ENCODE results near the gene TSC2.
"Not testable (repeated sequence)": the region's sequence is repeated elsewhere in the genome, so short reads cannot be mapped to it uniquely, and the experiment has no call there.

Gene TSC2

DNA sequence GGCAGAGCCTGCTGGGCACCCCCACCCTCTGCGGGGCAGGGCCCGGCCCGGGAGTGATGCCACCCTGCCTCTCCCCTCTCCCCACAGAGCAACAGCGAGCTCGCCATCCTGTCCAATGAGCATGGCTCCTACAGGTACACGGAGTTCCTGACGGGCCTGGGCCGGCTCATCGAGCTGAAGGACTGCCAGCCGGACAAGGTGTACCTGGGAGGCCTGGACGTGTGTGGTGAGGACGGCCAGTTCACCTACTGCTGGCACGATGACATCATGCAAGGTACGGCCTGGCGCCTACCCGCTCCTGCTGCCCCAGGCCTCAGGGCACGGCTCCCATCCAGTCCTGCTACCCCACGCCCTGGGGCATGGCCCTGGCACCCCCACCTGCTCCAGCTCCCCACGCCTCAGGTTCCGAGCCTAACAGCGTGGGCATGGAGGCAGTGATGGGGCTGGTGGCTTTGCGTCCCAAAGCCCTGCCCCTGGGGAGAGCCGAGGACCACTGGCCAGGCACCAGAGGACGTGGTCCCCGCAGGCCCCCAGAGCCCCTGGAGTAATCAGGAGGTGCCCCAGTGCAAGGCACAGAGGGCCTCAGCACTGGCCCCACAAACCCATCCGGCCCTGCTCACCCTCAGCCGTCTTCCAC is 38.4 kb downstream of the TSC2 start:
- DNase-seq (ENCODE audit: low spot score): no peak

DNA sequence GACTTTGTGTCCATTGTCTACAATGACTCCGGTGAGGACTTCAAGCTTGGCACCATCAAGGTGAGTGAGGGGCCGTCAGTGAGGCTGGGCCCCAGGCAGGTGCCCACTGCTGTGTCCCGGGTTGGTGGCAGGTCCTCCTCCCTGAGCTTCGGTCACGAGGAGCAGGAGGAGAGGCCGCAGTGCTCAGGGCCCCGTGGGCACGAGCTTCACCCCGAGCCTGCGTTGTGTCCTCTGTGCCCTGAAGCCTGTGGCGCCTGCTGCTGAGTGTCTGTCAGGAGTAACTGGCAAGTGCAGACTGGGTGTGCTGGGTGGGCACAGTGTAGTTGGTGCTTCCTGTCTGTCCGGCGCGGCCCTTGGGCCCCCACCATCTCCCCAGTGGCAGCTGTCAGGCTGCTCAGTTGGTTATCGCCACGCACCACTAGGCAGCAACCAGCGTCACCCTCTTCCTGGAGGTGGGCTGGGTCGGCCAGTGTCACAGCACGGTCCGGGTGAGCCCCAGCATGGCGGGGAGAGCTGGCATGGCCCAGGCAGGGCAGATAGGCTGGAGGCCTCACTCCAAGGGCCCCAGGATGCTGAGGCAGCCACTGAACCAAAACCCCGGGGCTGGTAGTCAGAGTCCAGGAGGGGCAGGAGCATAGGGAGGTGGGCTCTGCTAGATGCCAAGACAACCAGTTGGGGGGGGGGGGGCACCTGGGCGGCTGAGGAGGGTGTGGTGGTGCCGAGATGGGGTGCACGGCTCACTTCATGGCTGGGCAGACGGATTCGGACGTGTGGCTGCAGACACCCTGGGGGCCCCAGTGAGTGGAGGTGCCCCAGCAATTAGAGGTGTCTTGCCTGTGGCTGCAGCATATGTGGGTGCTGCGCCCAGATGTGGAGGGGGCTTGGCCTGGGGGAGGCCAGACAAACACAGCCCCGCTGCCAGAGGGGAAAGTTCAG is 39.3 kb downstream of the TSC2 start:
- no peak for DNase-seq (ENCODE audit: low spot score)

DNA sequence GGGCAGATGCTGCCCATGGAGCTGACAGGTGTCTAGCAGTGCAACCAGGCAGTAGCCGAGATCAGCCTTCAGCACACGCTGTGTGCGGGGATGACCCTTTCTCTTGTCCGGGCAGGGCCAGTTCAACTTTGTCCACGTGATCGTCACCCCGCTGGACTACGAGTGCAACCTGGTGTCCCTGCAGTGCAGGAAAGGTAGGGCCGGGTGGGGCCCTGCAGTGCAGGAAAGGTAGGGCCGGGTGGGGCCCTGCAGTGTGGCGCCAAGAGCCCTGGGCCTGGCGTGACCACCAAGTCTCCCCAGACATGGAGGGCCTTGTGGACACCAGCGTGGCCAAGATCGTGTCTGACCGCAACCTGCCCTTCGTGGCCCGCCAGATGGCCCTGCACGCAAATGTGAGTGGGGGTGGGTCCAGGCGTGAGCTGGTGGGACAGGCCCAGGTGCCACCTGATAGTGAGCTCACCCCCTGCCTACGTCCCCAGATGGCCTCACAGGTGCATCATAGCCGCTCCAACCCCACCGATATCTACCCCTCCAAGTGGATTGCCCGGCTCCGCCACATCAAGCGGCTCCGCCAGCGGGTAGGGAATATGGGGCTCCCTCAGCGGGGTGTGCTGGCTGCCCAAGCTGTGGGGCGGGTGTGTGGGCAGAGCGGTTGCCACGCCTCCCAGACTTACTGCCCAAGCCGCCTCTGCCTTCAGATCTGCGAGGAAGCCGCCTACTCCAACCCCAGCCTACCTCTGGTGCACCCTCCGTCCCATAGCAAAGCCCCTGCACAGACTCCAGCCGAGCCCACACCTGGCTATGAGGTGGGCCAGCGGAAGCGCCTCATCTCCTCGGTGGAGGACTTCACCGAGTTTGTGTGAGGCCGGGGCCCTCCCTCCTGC is 40.2 kb downstream of the TSC2 start:
- no peak for DNase-seq (ENCODE audit: low spot score)

DNA sequence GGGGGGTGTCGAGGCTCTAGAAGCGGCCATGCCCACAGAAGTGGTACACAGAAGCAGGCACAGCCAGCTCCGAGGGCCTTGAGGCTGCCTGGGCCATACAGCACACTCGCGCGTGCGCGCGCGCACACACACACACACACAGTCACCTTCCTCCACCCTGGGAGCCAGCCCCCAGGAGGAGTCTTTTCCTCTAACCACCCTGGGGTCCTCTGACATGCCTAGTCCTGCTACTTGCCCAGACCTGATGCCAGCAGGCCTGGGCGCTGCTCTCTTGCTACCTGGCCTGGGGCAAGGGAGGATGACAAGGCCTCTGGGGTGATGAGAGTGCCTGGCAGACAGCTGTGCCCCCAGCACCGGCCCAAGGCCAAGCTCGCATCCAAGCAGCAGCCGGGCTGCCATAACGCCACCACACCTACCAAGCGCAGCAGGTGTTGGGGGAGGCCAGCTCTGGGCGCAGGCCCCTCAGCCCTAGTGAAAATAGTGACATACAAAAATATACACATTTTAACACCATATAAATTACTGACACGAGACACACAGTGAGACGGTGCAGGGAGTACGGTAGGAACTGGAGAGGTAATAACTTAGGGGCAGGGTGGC is 41.1 kb downstream of the TSC2 start:
- no peak for DNase-seq (ENCODE audit: low spot score)

DNA sequence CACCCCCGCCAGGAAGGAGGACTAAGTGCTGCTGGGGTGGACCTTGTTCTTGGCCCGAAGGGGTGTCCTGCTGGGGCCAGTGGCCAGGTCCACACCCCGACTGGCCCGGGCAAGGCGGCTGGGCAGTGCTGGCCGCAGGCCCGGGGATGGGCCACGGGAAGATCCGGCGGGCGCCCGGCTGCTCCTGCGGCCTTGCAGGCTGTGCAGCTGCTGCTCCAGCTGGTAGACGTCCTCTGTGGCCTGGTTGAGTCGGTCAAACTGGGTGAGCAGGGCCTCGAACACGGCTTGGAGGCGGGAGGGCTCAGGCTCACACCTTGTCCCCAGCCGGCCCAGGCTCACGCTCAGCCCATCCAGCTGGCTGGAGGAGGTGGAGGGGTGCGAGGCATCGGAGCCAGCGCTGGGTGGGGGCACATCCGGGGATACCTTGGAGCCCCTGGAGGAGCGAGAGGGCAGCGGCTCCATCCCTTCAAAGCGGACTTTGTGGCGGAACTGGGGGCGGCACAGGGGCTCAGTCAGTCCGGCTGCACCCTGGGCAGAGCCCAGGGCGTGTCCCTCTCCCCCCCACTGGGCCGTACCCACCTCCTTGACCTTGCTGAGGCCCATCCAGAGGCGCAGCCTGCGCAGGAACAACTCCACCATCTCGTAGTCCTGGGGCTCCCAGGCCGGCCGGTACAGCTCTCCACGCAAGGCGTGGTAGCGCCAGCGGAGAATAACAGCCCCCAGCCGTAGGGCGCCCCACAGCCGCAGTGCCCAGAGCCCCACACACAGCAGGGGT is 42.1 kb downstream of the TSC2 start:
- no peak for DNase-seq (ENCODE audit: low spot score)

DNA sequence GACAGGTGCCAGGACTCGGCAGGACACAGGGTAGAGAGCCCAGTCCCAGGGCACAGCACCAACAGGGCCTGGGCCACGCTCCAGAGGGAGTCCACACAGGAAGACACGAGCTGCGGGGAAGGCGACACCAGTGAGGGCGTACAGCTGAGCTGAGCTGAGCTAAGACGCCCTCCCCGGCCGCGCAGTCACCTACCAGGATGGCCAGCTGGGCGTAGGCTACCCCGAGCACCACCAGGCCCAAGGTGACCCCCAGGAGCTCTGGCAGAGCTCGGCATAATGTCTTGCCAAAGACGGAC is 42.6 kb downstream of the TSC2 start:
- DNase-seq (ENCODE audit: low spot score): no peak

DNA sequence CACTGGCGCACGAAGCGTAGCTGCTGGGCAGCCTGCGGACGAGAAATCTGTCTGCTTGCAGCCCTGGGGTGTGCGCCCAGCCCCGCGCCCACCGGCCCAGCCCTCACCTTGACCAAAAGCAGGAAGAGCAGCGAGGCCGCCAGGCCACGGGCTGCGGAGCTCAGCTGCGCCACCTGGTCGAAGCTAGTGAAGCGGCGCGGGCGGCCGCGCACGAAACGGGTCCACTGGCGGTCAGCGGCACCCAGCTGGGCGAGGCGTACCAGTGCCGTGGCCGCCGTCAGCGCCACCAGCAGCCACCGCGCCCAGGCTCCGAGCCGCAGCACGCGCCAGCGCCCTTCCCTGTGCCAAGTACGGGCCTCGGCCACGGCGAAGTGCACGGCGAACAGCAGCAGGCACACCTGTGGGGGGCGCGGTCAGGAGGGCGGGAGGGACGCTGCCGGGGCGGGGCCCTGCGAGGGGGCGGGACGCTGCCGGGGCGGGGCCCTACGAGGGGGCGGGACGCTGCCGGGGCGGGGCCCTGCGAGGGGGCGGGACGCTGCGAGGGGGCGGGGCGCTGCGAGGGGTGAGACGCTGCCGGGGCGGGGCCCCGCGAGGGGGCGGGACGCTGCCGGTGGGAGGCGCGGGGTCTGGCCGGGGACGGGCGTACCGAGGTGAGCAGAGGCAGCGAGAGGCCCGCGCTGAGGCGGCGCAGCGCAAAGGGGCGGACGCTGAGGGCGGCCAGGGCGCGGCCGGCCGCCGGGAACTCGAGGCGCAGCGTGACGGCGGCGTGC is 43.2 kb downstream of the TSC2 start:
- DNase-seq (ENCODE audit: low spot score): peak; percentile 100

DNA sequence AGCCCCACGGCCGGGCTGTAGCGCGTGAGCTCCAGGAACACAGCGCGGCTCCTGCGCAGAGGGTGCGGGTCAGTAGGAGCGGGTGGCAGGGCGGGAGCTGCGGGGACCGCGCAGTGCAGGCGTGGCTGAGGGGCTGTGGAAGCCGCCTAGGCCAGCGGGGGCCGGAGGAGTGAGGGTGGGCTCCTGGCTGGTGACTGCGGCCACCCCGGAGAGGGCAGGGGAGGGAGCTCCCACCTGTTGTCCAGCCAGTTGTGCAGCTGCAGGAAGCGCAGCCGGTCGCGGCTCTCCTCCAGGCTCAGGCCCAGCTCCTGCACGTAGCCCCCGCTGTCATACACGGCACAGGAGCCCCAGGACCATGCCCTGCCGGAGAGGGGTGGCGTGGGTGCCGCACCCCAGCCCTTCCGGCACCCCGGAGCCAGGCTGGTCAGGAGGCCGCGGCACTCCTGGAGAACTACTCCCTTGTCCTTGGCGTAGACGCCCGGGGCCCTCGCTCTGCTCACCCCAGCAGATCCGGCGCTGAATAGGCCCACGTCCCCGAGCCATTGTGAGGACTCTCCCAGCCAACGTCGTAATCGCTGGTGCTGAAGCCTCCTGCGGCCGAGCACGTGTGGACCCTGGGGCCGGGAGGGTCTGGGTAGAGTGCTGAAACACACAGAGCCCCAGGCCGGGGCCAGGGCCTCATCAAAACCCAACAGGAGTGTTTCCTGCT is 43.9 kb downstream of the TSC2 start:
- no peak for DNase-seq (ENCODE audit: low spot score)

DNA sequence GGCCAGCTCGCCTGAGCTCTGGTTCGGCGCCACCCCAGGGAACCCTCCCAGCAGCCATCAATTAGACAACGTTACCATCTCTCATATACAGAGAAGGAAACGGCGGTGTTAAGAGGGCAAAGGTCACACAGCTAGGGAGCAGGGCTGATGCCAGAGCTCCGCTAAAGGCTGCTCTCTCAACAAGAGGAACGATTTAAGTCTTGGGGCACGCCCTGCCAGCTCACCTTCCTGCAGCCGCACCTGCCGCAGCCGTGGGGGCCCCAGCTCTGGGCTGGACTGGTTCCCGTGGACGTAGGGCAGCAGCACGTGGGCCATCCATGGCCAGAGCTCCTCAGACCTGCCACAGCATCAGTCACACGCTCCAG is 44.5 kb downstream of the TSC2 start:
- DNase-seq (ENCODE audit: low spot score): no peak

DNA sequence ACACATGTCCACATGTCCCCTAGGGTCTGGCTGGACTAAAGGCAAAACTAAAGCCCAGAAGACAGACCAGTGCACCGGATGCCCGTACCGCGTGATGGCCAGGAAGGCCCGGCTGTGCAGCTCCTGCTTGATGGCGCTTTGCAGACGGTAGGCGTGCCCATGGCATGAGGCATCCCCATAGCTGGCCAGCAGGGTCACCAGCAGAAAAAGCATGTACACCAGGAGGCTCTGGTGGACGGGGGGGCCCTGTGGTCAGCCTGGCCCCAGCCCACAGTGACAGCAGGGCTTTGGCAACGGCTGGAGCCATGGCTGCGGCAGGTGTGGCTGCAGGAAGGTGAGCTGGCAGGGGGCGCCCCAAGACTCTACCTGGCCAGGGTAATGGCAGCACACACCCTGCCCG is 45.1 kb downstream of the TSC2 start:
- no peak for DNase-seq (ENCODE audit: low spot score)

DNA sequence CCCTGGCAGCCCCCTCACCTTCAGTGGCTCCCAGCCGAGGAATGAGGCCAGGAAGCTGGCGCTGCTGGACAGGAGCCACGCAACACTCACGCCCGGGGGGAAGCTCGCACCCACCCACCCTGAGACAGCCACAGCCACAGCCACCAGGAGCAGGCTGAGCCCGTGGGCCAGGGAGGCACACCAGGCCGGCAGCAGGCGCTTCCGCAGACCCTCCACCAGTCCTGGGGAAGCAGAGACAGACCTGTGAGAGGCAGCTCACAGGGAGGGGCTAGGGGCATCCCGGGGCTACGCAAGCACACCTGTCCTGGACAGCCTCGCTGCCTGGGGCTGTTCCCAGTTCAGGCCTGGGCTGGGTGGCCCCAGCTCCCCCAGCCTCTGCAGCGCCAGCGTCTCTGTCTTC is 46.0 kb downstream of the TSC2 start:
- no peak for DNase-seq (ENCODE audit: low spot score)

DNA sequence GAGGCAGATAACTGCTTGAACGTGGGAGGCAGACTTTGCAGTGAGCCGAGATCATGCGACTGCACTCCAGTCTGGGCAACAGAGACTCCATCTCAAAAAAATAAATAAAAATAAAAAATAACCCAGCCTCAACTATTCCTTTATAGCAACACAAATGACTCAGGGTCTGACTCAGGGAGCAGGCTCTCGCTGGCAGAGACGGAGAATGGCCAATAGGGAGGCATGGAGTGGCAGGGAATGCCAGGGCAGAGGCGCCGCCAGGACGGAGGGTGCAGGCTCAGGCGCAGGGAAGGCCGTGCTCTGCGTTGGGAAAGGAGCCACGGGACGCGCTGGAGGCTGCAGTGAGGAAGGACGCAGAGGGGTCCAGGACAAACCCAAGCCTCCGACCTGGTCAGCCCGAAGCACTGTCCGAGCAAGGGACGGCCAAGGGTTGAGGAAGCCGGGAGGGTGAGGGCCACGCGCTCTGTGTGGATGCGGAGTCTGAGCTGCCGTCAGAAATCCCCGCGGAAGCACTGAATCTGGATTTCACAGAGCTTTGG is 47.6 kb downstream of the TSC2 start:
- DNase-seq (ENCODE audit: low spot score): no peak

DNA sequence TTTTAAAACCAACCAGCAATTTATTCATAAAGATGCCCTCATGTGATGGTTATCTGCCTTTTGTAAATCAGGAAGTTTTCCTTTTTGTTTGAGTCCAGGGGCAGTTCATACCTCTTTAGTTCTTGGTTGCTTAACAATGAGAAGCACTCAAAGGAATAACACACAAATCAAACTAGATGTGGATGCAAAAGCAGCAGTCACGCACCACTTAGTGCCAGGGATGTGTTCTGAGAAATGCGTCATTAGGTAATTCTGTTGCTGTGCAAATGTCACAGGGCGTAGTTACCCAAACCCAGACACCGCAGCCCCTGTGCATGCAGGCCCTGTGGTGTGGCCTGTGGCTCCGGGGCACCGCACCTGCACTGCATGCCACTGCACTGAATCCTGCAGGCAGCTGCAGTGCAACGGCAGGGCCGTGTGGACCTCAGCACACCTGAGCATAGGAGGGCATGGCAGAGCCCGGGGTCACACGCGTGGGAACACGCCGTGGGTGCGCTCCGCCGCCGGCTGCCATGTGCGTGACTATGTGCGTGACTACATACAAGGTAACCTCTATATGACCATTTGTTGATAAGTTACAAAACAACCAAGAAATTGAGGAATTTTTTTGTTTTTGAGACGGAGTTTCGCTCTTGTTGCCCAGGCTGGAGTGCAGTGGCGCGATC is 48.3 kb downstream of the TSC2 start:
- no peak for DNase-seq (ENCODE audit: low spot score)

DNA sequence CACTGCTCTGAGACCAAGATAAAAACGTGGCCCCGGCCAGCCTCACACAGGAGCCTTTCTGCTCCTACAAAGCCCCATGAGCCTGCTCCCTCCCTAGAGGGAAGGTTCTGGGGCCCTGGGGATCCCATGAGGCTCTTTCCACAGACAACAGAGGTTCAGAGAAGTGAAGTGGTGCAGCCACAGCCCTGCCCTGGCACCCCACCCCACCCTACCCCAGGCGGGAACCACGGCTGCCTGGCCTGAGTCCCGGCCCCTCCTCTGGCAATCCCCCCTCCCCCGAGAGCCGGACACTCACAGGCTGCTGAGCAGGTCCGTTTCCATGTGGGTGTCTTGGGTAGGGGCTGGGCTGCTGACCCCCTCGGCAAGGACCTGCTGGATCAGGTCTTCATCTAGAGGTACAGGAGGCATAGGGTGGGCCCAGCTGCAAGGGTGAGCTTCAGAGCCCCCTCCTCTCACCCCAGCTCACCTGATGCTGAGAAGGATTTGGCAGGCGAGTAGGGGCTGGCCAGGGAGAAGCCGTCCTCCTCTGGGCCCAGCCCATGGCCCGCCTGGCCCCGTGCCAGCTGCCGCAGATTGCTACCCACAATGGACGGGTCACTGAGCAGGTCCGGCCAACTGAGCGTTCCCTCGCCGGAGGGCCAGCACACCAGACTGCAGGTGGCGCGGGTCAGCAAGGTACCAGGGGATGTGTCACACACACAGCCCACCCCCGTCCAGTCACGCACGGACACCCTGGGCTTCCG is 49.2 kb downstream of the TSC2 start:
- no peak for DNase-seq (ENCODE audit: low spot score)

DNA sequence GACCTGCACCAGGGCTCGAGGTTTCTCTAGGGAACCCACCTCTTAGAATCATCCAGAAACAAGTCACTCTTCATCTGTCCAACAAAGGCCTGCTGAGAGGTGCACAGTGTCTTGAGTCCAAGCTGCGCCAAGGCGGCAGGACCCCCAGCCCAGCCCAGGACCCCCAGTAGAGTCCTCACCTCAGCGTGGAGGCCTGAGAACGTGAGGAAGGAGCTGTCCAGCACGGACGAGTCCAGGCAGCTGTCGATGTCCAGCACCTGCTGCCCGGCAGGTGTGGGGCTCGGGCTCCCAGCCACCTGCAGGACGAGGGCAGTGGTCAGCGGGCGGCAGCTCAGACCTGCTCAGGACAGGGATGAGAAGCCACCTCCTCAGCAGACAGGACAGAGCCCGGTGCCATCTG is 49.9 kb downstream of the TSC2 start:
- not testable (repeated sequence) for DNase-seq (ENCODE audit: low spot score)

DNA sequence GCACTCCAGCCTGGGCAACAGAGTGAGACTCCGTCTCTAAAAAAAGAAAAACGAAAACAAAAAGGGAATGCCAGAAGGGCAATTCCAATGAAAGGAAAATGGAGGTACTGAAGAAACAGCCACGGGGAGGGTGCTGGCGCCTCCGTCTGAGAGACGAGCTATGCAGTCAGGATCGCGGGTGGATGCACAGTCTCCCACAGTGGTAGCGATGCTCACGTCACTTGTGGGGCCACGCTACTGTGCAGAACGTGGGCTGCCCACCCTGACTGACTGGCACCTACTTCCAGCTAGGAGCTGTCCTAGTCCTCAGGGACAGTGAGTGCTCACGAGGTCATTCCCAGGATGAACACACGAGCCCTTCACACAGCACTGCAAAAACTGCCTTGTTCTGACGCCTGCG is 53.8 kb downstream of the TSC2 start:
- not testable (repeated sequence) for DNase-seq (ENCODE audit: low spot score)

DNA sequence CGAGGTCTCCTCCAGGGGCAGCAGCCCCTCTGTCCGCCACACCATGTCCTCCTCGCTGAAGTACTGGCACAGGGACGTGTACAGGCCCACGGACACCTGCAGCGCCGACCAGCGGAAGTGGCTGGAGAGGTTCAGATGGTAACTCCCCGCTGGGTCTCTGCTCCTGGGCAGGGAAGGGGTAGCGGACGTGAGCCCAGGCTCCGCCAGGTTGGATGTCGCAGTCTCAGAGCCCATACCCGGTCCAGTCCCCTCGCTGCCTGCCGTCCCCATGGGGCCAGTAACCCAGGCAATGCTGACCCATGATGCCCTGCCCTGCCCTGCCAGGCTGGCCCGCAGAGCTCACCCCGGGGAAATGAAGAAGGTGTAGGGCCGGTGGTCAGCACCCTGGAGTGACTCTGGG is 54.7 kb downstream of the TSC2 start:
- DNase-seq (ENCODE audit: low spot score): no peak

DNA sequence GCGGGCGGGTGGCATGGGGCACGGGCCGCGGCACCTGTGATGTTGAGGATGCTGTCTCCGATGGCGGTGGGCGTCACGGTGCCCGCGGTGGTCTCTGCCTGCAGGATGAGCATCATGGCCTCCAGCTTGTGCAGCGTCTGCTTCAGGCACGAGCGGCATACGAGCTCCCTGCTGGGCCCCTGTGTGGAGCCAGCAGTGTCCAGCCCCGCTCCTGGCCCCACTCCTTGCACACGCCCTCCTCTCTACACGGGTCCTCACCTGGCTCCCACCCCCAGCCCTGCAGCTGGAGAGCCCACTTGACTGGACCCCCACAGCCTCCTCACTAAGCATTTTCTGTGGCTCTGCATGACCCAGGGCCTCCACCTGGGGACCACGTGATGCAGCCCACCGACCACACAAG is 56.7 kb downstream of the TSC2 start:
- not testable (repeated sequence) for DNase-seq (ENCODE audit: low spot score)

DNA sequence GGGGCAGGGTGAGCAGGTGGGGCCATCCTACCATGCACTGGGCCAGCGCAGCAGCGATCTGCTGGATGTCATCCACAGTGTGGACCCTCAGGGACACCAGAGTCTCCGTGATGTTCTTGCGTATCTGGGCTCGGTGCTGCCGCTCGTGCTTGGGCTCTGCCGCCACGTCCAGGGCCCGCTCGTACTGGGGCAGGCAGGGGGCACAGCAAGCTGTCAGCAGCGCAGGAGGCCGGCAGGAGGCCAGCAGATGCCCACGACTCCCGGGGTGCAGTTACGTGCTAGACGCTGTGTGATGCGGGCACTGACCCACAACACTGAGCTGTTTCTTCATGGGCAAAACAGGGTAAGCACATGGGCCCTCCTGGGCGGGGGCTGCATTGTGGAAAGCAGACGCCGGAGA is 57.5 kb downstream of the TSC2 start:
- not testable (repeated sequence) for DNase-seq (ENCODE audit: low spot score)
